ENCODE measurements around the gene PLA2G4B. TPM values are rescaled to one million over a fixed set of nuclear protein-coding genes. Genes with fewer than 3 reads are reported as not detected.

Gene PLA2G4B
- total RNA-seq, 1 donor from 2014 or later, result 6.9 TPM

GRCh38 chr15:41871175-41871905, 32.7 kb downstream of the PLA2G4B start:
- Mint-ChIP-seq H3K4me1 (ENCODE audit: unreplicated experiment) (no peaks in the 10 kb centered on the region), H3K27me3 (ENCODE audit: unreplicated experiment) (no peaks in the 10 kb centered on the region), H3K4me3 (ENCODE audit: unreplicated experiment) (no peak overlapping the region), H3K9me3 (ENCODE audit: unreplicated experiment) (no peaks in the 10 kb centered on the region), H3K27ac (ENCODE audit: unreplicated experiment) (no peak overlapping the region), H3K36me3 (ENCODE audit: unreplicated experiment) (peaks cover 2% of the 10 kb centered on the region)
- no peak for DNase-seq (ENCODE audit: extremely low spot score, unreplicated experiment)
- TF ChIP-seq CTCF (IDR thresholded peaks at IDR 0.05), result no peak

- no peak overlapping the region for H3K4me3 Mint-ChIP-seq (ENCODE audit: unreplicated experiment)
Measured at GRCh38 chr15:41872166-41872747, 33.6 kb downstream of the PLA2G4B start.

GRCh38 chr15:41873711-41874110, 35.1 kb downstream of the PLA2G4B start:
- H3K9me3 Mint-ChIP-seq (ENCODE audit: unreplicated experiment), result no peaks in the 10 kb centered on the region
- no peaks in the 10 kb centered on the region for H3K4me1 Mint-ChIP-seq (ENCODE audit: unreplicated experiment)
- peaks cover 4% of the 10 kb centered on the region for H3K36me3 Mint-ChIP-seq (ENCODE audit: unreplicated experiment)
- TF ChIP-seq CTCF (IDR thresholded peaks at IDR 0.05), result no peak
- no peak overlapping the region for H3K27ac Mint-ChIP-seq (ENCODE audit: unreplicated experiment)
- DNase-seq (ENCODE audit: extremely low spot score, unreplicated experiment), result no peak
- no peak overlapping the region for H3K4me3 Mint-ChIP-seq (ENCODE audit: unreplicated experiment)
- H3K27me3 Mint-ChIP-seq (ENCODE audit: unreplicated experiment), result no peaks in the 10 kb centered on the region

More at GRCh38 chr15:41872166-41872747, 33.6 kb downstream of the PLA2G4B start:
- H3K27ac Mint-ChIP-seq (ENCODE audit: unreplicated experiment), result no peak overlapping the region
- no peaks in the 10 kb centered on the region for H3K9me3 Mint-ChIP-seq (ENCODE audit: unreplicated experiment)
- TF ChIP-seq CTCF (IDR thresholded peaks at IDR 0.05), result no peak
- H3K27me3 Mint-ChIP-seq (ENCODE audit: unreplicated experiment), result no peaks in the 10 kb centered on the region
- H3K4me1 Mint-ChIP-seq (ENCODE audit: unreplicated experiment), result no peaks in the 10 kb centered on the region
- H3K36me3 Mint-ChIP-seq (ENCODE audit: unreplicated experiment), result peaks cover 2% of the 10 kb centered on the region
- DNase-seq (ENCODE audit: extremely low spot score, unreplicated experiment), result no peak

- H3K4me3 Mint-ChIP-seq (ENCODE audit: unreplicated experiment), result no peak overlapping the region
- TF ChIP-seq CTCF (IDR thresholded peaks at IDR 0.05), result no peak
- no peaks in the 10 kb centered on the region for H3K27me3 Mint-ChIP-seq (ENCODE audit: unreplicated experiment)
- peaks cover 4% of the 10 kb centered on the region for H3K36me3 Mint-ChIP-seq (ENCODE audit: unreplicated experiment)
- DNase-seq (ENCODE audit: extremely low spot score, unreplicated experiment), result no peak
- H3K27ac Mint-ChIP-seq (ENCODE audit: unreplicated experiment), result no peak overlapping the region
- no peaks in the 10 kb centered on the region for H3K4me1 Mint-ChIP-seq (ENCODE audit: unreplicated experiment)
- no peaks in the 10 kb centered on the region for H3K9me3 Mint-ChIP-seq (ENCODE audit: unreplicated experiment)
Measured at GRCh38 chr15:41874736-41875135, 36.1 kb downstream of the PLA2G4B start.

GRCh38 chr15:41876007-41876406, 37.4 kb downstream of the PLA2G4B start:
- TF ChIP-seq CTCF (IDR thresholded peaks at IDR 0.05), result no peak
- DNase-seq (ENCODE audit: extremely low spot score, unreplicated experiment), result no peak
- Mint-ChIP-seq H3K27ac (ENCODE audit: unreplicated experiment) (no peak overlapping the region), H3K4me1 (ENCODE audit: unreplicated experiment) (no peaks in the 10 kb centered on the region), H3K36me3 (ENCODE audit: unreplicated experiment) (peaks cover 4% of the 10 kb centered on the region), H3K4me3 (ENCODE audit: unreplicated experiment) (no peak overlapping the region), H3K27me3 (ENCODE audit: unreplicated experiment) (no peaks in the 10 kb centered on the region), H3K9me3 (ENCODE audit: unreplicated experiment) (no peaks in the 10 kb centered on the region)
